HEK293 (cell line): ENCODE results near the gene CCNK.

Experiments
- ZBTB1 ChIP-seq: fragments of 450-650 bp; formaldehyde crosslinking; IDR thresholded peaks from 2 replicates; pipeline ENCODE4 v1.5.1; 2016; ENCODE audit warnings: missing biosample characterization, missing genetic modification characterization
- ZNF785 ChIP-seq: fragments of 450-650 bp; formaldehyde crosslinking; IDR thresholded peaks from 2 replicates; pipeline ENCODE4 v1.5.1; 2016; ENCODE audit warnings: missing biosample characterization, missing genetic modification characterization
- TF ChIP-seq, protein P1 (sequence below): fragments of 450-650 bp; formaldehyde crosslinking; IDR thresholded peaks from 2 replicates; pipeline ENCODE4 v1.5.1; 2016; ENCODE audit warnings: missing biosample characterization, missing genetic modification characterization
- TF ChIP-seq, protein P2 (sequence below): fragments of 450-650 bp; formaldehyde crosslinking; IDR thresholded peaks from 2 replicates; pipeline ENCODE4 v1.5.1; 2016; ENCODE audit warnings: missing biosample characterization, missing genetic modification characterization

DNA sequence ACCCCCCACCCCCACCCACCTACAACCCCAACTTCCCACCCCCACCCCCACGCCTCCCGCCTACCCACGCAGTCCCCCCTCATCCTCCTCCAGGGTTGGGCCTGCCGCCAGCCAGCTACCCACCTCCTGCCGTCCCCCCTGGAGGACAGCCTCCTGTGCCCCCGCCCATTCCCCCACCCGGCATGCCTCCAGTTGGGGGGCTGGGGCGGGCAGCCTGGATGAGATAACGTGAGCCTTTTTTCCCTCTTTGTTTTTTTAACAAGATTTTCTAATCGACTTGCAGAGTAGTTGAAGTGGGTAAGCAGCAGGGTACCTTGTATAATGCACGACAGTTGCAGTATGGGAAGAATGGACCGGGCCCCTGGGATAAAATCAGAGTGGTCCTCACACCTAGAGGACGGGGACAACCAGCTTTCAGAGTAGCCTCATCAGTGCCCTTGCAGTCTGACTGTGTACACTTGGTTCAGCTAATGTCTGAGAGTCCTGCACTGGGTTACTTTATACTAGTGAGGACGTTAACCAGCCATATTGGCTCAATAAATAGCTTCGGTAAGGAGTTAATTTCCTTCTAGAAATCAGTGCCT, 29.4 kb downstream of the CCNK start:
- TF ChIP-seq, protein P1, sequence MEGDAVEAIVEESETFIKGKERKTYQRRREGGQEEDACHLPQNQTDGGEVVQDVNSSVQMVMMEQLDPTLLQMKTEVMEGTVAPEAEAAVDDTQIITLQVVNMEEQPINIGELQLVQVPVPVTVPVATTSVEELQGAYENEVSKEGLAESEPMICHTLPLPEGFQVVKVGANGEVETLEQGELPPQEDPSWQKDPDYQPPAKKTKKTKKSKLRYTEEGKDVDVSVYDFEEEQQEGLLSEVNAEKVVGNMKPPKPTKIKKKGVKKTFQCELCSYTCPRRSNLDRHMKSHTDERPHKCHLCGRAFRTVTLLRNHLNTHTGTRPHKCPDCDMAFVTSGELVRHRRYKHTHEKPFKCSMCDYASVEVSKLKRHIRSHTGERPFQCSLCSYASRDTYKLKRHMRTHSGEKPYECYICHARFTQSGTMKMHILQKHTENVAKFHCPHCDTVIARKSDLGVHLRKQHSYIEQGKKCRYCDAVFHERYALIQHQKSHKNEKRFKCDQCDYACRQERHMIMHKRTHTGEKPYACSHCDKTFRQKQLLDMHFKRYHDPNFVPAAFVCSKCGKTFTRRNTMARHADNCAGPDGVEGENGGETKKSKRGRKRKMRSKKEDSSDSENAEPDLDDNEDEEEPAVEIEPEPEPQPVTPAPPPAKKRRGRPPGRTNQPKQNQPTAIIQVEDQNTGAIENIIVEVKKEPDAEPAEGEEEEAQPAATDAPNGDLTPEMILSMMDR (tag by site-specific recombination) = no peak
- TF ChIP-seq ZBTB1 = no peak
- TF ChIP-seq ZNF785 (tag by site-specific recombination) = no peak
- TF ChIP-seq, protein P2, sequence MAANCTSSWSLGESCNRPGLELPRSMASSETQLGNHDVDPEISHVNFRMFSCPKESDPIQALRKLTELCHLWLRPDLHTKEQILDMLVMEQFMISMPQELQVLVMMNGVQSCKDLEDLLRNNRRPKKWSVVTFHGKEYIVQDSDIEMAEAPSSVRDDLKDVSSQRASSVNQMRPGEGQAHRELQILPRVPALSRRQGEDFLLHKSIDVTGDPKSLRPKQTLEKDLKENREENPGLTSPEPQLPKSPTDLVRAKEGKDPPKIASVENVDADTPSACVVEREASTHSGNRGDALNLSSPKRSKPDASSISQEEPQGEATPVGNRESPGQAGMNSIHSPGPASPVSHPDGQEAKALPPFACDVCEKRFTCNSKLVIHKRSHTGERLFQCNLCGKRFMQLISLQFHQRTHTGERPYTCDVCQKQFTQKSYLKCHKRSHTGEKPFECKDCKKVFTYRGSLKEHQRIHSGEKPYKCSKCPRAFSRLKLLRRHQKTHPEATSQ (tag by site-specific recombination) = no peak
